Activated CD4-positive, alpha-beta T cell treated with anti-CD3 and anti-CD28 coated beads, Interleukin-2, amount 50 U/mL, for 1 hour (primary cell): ENCODE measurements around the gene SNX6.
"Not testable (repeated sequence)": the region's sequence is repeated elsewhere in the genome, so short reads cannot be mapped to it uniquely, and the experiment has no call there.

Experiments
- DNase-seq: peaks from one replicate; pipeline ENCODE4 v3.0.0-alpha.2; 2020

The SNX6 gene

DNA sequence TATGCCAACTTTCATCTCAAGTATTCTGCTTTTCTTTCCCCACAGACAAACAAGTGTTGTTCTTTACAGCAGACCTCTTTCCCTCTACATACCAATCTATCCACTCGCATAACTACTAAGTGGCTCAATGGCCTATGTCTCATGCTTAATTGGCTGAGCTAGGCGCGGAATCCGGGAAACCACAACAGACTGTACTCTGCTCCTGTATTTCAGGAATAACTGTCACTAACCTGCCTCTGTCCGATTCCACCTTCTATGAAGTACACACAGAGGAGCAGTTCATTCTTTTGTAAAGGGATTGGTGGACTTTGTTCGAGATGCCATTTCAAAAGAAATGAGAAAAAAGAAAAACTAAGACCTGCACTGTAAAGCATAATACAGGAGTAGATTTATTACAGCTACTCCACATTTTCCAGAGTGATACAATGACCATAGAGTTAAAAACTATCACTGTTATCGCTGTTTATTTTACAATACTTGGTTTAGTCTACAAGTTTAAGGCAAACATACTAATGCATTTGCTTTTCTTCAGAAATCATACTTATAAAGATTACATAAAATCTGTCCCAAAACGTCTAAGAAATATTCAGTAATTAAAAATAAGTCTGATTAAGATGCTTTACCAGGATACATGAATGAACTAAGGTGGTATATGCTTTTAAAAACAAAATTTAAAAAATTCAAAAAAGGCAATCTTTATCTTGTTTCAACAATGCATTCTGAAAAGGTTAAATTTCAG lies 67.7 kb downstream of the SNX6 start:
- not testable (repeated sequence) for DNase-seq

GRCh38 chr14:34556498-34556829 lies 73.5 kb downstream of the SNX6 start:
- DNase-seq = not testable (repeated sequence)

GRCh38 chr14:34555583-34556497 lies 74.1 kb downstream of the SNX6 start:
- not testable (repeated sequence) for DNase-seq

GRCh38 chr14:34554540-34555250 lies 75.3 kb downstream of the SNX6 start:
- DNase-seq = no peak

GRCh38 chr14:34549276-34549966 lies 80.5 kb downstream of the SNX6 start:
- DNase-seq = not testable (repeated sequence)

DNA sequence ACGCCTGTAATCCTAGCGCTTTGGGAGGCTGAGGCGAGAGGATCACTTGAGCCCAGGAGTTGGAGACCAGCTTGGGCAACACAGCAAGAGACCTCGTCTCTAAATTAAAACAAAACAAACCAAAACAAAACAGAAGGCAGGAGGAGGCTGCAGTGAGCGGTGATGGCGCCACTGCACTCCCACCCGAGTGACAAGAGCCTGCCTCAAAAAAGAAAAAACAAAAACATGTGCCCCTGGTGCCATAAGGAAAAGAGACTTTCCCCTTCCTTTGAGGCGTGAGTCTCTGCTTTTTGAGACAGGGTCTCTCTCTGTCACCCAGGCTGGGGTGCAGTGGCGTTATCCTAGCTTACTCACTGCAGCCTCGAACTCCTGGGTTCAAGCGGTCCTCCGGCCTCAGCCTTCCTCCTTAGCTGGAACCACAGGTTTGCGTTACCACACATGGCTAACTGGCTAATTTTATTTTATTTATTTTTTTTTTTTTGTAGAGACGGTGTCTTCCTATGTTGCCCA lies 81.4 kb downstream of the SNX6 start:
- DNase-seq = no peak

- DNase-seq = not testable (repeated sequence)
These were observed 82.8 kb downstream of the SNX6 start for GRCh38 chr14:34547136-34547520.

DNA sequence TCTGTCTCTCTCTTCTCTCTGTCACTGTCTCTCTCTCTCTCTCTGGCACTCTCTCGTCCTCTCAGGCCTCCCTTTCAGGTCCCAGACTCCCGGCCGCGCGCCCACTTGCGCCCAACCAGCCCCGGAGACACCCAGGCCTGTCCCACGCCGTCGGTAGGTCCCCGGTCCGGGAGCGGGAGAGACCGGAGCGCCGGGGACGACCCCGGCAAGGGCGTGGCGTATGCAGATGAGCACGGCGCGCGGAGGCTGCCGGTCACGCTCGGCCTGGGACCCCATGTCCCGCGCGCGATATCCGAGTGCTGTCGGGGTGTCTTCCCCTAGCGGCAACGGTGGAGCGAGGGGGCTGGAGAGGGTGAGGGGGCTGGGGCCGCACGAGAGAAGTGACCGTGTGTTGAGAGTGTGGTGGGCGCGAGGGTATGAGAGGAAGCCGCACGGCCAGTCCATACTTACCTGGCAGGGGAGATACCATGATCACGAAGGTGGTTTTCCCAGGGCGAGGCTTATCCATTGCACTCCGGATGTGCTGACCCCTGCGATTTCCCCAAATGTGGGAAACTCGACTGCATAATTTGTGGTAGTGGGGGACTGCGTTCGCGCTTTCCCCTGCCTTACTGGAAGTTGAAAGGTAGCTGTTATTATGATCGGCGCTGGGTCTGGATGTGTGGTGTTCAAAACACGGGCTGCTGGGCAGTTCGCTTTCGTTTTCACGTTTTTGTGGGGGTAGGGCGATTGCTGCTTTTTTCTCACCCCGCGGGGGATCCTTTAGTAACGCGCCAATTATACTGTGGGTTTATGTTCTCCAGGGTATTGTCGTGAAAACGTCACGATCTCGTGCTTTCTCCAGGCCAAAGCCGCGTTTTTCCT lies 83.4 kb downstream of the SNX6 start:
- DNase-seq = not testable (repeated sequence)

GRCh38 chr14:34540181-34541059 lies 89.5 kb downstream of the SNX6 start:
- not testable (repeated sequence) for DNase-seq

DNA sequence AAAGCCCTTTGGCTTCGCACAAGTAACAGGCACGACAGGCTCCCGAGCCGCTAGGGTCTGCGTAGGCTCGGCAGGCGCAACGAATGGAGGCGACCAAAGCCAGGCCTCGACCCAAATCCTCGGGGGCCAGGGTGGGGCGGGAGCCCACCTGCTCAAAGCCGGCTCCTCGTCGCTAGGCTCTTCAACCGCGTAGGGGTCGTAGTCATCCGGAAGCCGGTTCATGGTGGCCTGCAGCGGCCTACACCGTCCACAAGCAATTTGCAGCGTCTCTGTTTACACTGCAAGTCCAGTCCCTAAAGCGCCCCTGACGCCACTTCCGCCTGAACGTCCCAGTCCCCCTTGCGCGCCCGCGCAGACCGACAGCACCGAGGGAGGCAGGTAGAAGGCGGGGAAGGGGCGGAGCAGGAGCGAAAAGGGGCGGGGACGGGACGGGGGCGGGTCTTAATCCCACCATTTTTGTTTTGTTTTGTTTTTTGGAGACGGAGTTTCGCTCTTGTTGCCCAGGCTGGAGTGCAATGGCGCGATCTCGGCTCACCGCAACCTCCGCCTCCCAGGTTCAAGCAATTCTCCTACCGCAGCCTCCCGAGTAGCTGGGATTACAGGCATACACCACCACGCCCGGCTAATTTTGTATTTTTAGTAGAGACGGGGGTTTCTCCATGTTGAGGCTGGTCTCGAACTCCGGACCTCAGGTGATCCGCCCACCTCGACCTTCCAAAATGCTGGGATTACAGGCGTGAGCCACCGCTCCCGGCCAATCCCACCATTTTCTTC lies 90.4 kb downstream of the SNX6 start, which contains the start of gene EAPP:
EAPP (minus strand) TSS at position 295 of the 774 bp plus-strand sequence; CDS start at position 222, 73 bp downstream.
- DNase-seq = peak; percentile 92

- no peak for DNase-seq
These were observed 91.0 kb downstream of the SNX6 start for GRCh38 chr14:34538871-34539406.

DNA sequence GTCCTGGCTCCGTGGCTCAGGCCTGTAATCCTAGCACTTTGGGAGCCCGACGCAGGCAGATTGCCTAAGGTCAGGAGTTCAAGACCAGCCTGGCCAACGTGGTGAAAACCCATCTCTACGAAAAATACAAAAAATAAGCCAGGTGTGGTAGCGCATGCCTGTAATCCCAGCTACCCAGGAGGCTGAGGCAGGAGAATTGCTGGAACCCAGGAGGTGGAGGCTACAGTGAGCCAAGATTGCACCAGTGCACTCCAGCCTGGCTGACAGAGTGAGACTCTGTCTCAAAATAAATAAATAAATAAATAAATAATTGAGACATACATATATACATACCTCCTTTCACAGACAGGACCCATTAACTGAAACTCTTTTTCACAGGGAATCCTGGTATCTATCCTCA lies 91.9 kb downstream of the SNX6 start:
- DNase-seq = not testable (repeated sequence)

DNA sequence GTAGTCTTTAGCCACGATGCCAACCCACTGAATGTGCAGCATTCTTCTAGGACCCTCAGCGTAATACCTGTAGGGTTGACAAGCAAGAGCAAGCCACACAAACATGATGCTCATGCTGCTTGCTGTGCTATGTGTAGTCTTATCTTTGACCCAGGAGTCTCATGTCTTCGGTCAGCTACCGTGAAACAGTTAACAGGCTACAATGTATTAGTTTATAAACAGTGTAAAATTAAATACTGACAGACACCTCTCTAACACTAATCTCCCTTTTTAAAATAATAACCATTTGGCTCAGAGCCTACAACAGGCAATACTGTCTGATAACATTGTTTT lies 92.3 kb downstream of the SNX6 start:
- DNase-seq = no peak

DNA sequence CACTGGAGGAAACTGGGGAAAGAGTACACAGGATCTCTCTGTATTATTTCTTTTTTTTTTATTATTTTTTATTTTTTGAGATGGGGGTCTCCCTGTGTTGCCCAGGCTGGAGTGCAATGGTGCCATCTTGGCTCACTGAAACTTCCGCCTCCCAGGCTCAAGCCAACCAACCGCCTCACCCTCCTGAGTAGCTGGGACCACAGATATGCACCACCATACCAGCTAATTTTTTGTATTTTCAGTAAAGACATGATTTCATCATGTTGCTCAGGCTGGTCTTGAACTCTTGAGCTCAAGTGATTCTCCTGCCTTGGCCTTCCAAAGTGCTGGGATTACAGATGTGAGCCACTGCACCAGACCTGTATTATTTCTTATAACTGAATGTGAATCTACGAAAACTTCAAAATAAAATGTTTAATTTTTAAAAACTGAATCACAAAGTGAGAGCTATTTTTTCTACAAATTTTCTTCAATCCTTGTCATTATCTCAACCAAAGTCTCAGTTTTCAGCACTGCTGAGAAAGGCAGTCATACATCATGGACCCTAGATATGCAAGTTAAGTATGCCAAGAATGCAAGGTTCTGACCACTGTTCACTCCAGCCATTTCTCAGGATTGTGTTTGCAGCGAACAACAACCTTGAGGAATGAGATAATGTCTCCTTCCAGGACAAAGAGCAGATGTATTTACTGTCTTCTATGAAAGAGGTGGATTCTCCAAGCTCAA lies 92.8 kb downstream of the SNX6 start:
- no peak for DNase-seq

- DNase-seq = no peak
These were observed 102.4 kb downstream of the SNX6 start for GRCh38 chr14:34527591-34527990.

DNA sequence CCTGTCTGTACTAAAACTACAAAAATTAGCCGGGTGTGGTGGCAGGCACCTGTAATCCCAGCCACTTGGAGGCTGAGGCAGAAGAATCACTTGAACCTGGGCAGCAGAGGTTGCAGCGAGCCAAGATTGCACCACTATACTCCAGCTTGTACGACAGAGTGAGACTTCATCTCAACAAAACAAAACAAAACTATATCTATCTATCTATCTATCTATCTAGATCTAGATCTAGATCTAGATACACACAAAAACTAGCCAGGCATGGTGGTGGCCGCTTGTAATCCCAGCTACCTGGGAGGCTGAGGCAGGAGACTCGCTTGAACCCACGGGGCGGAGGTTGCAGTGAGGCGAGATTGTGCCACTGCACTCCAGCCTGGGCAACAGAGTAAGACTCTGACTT lies 105.7 kb downstream of the SNX6 start:
- DNase-seq = not testable (repeated sequence)

DNA sequence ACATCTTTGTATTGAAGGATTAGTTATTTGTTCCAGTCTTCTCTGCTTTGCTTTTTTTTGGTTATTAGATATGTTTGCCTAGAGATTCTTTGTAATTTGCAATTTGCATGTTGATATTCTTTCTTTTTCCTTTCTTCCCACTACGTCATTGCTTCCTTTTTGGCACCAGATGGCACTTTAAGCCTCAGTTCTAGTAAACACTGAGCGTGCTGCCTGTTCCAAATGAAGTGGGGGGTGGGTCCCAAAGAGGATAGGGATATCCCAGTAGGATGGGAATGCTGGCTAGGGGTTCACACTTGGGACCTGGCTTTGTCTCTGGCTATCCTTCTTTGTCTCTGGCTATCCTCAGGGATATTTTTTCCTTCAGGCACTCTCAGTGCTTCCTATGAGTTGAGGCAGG lies 107.5 kb downstream of the SNX6 start:
- no peak for DNase-seq

DNA sequence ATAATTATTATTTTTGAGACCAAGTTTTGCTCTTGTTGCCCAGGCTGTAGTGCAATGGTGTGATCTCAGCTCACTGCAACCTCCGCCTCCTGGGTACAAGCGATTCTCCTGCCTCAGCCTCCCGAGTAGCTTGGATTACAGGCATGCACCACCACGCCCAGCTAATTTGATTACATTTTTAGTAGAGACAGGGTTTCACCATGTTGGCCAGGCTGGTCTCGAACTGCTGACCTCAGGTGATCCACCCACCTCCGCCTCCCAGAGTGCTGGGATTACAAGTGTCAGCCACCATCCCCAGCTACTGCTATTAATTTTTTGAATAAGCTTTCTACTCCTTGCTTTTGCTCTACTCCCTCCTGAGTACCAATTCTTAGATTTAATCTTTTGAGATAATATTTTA lies 108.9 kb downstream of the SNX6 start:
- not testable (repeated sequence) for DNase-seq
